DMS53 treated with DMSO at 0.1 percent for 48 hours (cell line): Measurements from ENCODE around the gene TOX4.

Experiments used
- DNase-seq: peaks from one replicate; lab custom pipeline; 2025; ENCODE audit not compliant: unreplicated experiment; lab: John Stamatoyannopoulos, UW

TOX4 gene

GRCh38 chr14:21501568-21501967 is 24.6 kb downstream of the TOX4 start:
- no peak for DNase-seq

- no peak for DNase-seq
Observed at GRCh38 chr14:21503376-21503775, 26.4 kb downstream of the TOX4 start.

GRCh38 chr14:21505012-21505553 is 28.1 kb downstream of the TOX4 start:
- no peak for DNase-seq

GRCh38 chr14:21506557-21506956 is 29.6 kb downstream of the TOX4 start:
- no peak for DNase-seq

GRCh38 chr14:21509432-21510143 is 32.6 kb downstream of the TOX4 start:
- DNase-seq: no peak

GRCh38 chr14:21510735-21511657 is 34.0 kb downstream of the TOX4 start, which contains the start of gene METTL3:
METTL3 (minus strand) TSS chr14:21511340; CDS start chr14:21511223, 117 bp downstream.
- peak; percentile 76 for DNase-seq

GRCh38 chr14:21514341-21514740 is 37.3 kb downstream of the TOX4 start:
- no peak for DNase-seq

GRCh38 chr14:21518725-21519124 is 41.7 kb downstream of the TOX4 start:
- DNase-seq: no peak

- DNase-seq: no peak
Observed at GRCh38 chr14:21520767-21521166, 43.8 kb downstream of the TOX4 start.

- DNase-seq: no peak
Observed at GRCh38 chr14:21521501-21521900, 44.5 kb downstream of the TOX4 start.

- no peak for DNase-seq
Observed at GRCh38 chr14:21523203-21523602, 46.2 kb downstream of the TOX4 start.

- DNase-seq: no peak
Observed at GRCh38 chr14:21524575-21525490, 47.8 kb downstream of the TOX4 start.

- no peak for DNase-seq
Observed at GRCh38 chr14:21525571-21525961, 48.6 kb downstream of the TOX4 start.

- peak; percentile 14 for DNase-seq
Observed at GRCh38 chr14:21525962-21526671, 49.1 kb downstream of the TOX4 start, which contains the start of gene SALL2. SALL2 (minus strand) TSS chr14:21526346; CDS start chr14:21526127, 219 bp downstream.

GRCh38 chr14:21526672-21527317 is 49.8 kb downstream of the TOX4 start:
- no peak for DNase-seq

GRCh38 chr14:21527318-21527679 is 50.3 kb downstream of the TOX4 start:
- no peak for DNase-seq

- DNase-seq: no peak
Observed at GRCh38 chr14:21528381-21529348, 51.7 kb downstream of the TOX4 start.

GRCh38 chr14:21529515-21529914 is 52.5 kb downstream of the TOX4 start:
- no peak for DNase-seq
